EH (cell line): Measurements from ENCODE around the gene XRCC3.

ENCODE experiments used
- DNase-seq: peaks from one replicate; pipeline ENCODE4 v3.0.0-alpha.2; 2015; ENCODE audit warnings: low read depth

Gene XRCC3

GRCh38 chr14:103726474-103726873 is 11.2 kb upstream of the XRCC3 start:
- DNase-seq = no peak

- DNase-seq = no peak
Measured at GRCh38 chr14:103725739-103726395, 10.6 kb upstream of the XRCC3 start.

- DNase-seq = no peak
Measured at GRCh38 chr14:103725001-103725682, 9.9 kb upstream of the XRCC3 start.

GRCh38 chr14:103724116-103724515 is 8.9 kb upstream of the XRCC3 start:
- no peak for DNase-seq

GRCh38 chr14:103723748-103724081 is 8.5 kb upstream of the XRCC3 start:
- DNase-seq = no peak

- no peak for DNase-seq
Measured at GRCh38 chr14:103721334-103722120, 6.3 kb upstream of the XRCC3 start.

GRCh38 chr14:103719751-103720150 is 4.5 kb upstream of the XRCC3 start:
- DNase-seq = no peak

- DNase-seq = no peak
Measured at GRCh38 chr14:103718572-103718971, 3.3 kb upstream of the XRCC3 start.

GRCh38 chr14:103716899-103717411 is 1.7 kb upstream of the XRCC3 start:
- no peak for DNase-seq

GRCh38 chr14:103716091-103716801 is 995 bp upstream of the XRCC3 start:
- DNase-seq = peak; percentile 45

- no peak for DNase-seq
Measured at GRCh38 chr14:103714063-103714724, 1.1 kb downstream of the XRCC3 start.

GRCh38 chr14:103713304-103714062 is 1.8 kb downstream of the XRCC3 start:
- no peak for DNase-seq

GRCh38 chr14:103712633-103713247 is 2.5 kb downstream of the XRCC3 start:
- DNase-seq = no peak

GRCh38 chr14:103711516-103712431 is 3.5 kb downstream of the XRCC3 start:
- DNase-seq = peak; percentile 18

- no peak for DNase-seq
Measured at GRCh38 chr14:103710771-103711377, 4.4 kb downstream of the XRCC3 start.

- no peak for DNase-seq
Measured at GRCh38 chr14:103709814-103710213, 5.4 kb downstream of the XRCC3 start.

GRCh38 chr14:103708750-103709187 is 6.5 kb downstream of the XRCC3 start:
- no peak for DNase-seq

GRCh38 chr14:103707329-103708263 is 7.7 kb downstream of the XRCC3 start:
- DNase-seq = no peak
